Measurements from ENCODE around the gene LCORL. TPM values are rescaled to one million over a fixed set of nuclear protein-coding genes. Genes with fewer than 3 reads are reported as not detected.

Gene LCORL
- total and polyA plus RNA-seq, 2 donors (not counting 3 experiments of a cell fraction or from before 2014, with no cell fraction given): 2.8 to 23.9 TPM

DNA sequence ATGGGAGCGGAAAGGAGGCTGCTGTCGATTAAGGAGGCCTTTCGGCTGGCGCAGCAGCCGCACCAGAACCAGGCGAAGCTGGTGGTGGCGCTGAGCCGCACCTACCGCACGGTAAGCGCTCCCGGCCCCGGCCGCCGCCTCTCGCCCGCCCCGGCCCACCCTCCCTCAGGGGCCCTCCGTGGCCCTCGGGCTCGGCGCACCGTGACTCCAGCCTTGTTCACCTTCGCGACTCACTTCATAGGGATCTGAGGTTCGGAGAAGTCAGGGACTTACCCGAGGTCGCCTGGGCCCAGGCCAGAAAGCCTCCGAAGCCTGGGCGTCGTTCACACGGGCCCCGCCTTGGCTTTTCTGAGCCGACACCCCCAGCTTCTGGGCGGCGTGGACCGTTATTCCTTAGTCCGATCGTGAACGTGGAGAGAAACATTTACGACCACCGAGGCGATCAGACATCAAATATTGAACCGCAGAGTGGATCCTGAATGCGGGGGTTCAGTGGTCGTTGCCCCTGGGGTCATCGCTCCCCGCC lies 210.4 kb downstream of the LCORL start:
- Histone ChIP-seq H4K20me1 (replicated peaks; ENCODE audit: control insufficient read depth, extremely low read depth, insufficient read depth, low read length) (peaks cover 2% of the 10 kb centered on the region), H3K9me1 (replicated peaks; ENCODE audit: control insufficient read depth, extremely low read depth, insufficient read depth, low read length) (no peaks in the 10 kb centered on the region), H3K9me3 (replicated peaks; ENCODE audit: control insufficient read depth, insufficient read depth, low read length) (no peaks in the 10 kb centered on the region), H3K27me3 (ENCODE audit: control insufficient read depth in 2 of 2, insufficient read depth in 2 of 2, low read length in 2 of 2) (no peaks in the 10 kb centered on the region), H3K36me3 (ENCODE audit: control insufficient read depth in 2 of 2, extremely low read depth in 1 of 2, insufficient read depth in 2 of 2, low read length in 2 of 2) (peaks cover 0 to 7% of the 10 kb centered on the region in 2 experiments), H3K27ac (ENCODE audit: insufficient read depth, low read depth, low read length) (peak overlapping the region; percentile 68), H3K9ac (replicated peaks; ENCODE audit: extremely low read depth, insufficient read depth, low read length) (peak overlapping the region; percentile 92), H3K4me3 (replicated peaks in 1 of 3; ENCODE audit: insufficient read depth in 1 of 3, low read depth in 1 of 3, low read length in 3 of 3) (peak overlapping the region; percentile 67 to 97 (median 86)), H3K4me1 (ENCODE audit: control insufficient read depth, extremely low read depth, insufficient read depth, low read length) (peaks cover 45% of the 10 kb centered on the region), H3K79me2 (ENCODE audit: control insufficient read depth, insufficient read depth, low read length) (peaks cover 96% of the 10 kb centered on the region), H2AFZ (ENCODE audit: low read depth, low read length) (peak overlapping the region; percentile 94), H3K4me2 (ENCODE audit: insufficient read depth, low read length) (peak overlapping the region; percentile 97)
- intact Hi-C loops (cut with micrococcal nuclease): loop anchor here (2.0 to 5.0 kb wide), 4 partner anchors 174 to 721 kb away; no protein-coding TSS in a partner anchor
- no peak for TF ChIP-seq FOS (IDR thresholded peaks at IDR 0.05; ENCODE audit: borderline replicate concordance, insufficient read depth, low read length)
- TF ChIP-seq, protein P1, sequence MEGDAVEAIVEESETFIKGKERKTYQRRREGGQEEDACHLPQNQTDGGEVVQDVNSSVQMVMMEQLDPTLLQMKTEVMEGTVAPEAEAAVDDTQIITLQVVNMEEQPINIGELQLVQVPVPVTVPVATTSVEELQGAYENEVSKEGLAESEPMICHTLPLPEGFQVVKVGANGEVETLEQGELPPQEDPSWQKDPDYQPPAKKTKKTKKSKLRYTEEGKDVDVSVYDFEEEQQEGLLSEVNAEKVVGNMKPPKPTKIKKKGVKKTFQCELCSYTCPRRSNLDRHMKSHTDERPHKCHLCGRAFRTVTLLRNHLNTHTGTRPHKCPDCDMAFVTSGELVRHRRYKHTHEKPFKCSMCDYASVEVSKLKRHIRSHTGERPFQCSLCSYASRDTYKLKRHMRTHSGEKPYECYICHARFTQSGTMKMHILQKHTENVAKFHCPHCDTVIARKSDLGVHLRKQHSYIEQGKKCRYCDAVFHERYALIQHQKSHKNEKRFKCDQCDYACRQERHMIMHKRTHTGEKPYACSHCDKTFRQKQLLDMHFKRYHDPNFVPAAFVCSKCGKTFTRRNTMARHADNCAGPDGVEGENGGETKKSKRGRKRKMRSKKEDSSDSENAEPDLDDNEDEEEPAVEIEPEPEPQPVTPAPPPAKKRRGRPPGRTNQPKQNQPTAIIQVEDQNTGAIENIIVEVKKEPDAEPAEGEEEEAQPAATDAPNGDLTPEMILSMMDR (IDR thresholded peaks at IDR 0.05; ENCODE audit: extremely low read depth in 1 of 2, insufficient read depth in 1 of 2, low read depth in 1 of 2, low read length in 2 of 2): no peak
- no peak for TF ChIP-seq POLR2A (IDR thresholded peaks at IDR 0.05; ENCODE audit: low read depth, low read length)
- no peak for TF ChIP-seq EZH2 (IDR thresholded peaks at IDR 0.05; ENCODE audit: borderline replicate concordance, low read depth, low read length, severe bottlenecking)
- TF ChIP-seq JUN (IDR thresholded peaks at IDR 0.05; ENCODE audit: borderline replicate concordance, insufficient read depth, insufficient read length, low read depth): no peak
- TF ChIP-seq POLR2AphosphoS5 (IDR thresholded peaks at IDR 0.05; ENCODE audit: insufficient read depth, low read depth, low read length): no peak
- TF ChIP-seq GATA2 (IDR thresholded peaks at IDR 0.05; ENCODE audit: insufficient read depth, insufficient read length, low read depth, low read length): no peak
- POLR2A ChIA-PET: no interaction called here
- CTCF ChIA-PET: interaction anchor here (1.0 to 5.2 kb wide), 5 partner anchors 10 to 723 kb away, joined by 3 to 50 read pairs (median 3); partner anchors contain the start of gene MED28
- no TSS peak for BruUV-seq (replicated peaks)
- DNase-seq (ENCODE audit: low read depth, low spot score) (no peak), FAIRE-seq (no peak)
- dilution Hi-C loops (cut with MboI; ENCODE audit: extremely low pct_ligation_motif_present, low sequenced_read_pairs): no loop called here

All from endothelial cell of umbilical vein (primary cell).